Caco-2 (cell line): Measurements from ENCODE around the gene AFMID. TPM values are rescaled to one million over a fixed set of nuclear protein-coding genes. Genes with fewer than 3 reads are reported as not detected.

Source experiments
- BruUV-seq: library from RNA; stranded (reverse); fragments of 400-500 nt; replicated peaks from 2 replicates; lab custom pipeline; 2021; lab: Mats Ljungman, UMichigan
- CTCF ChIA-PET: fragments of 300-600 bp; sonication (Branson Sonifier 250); formaldehyde crosslinking; loops from one replicate; lab custom pipeline; 2022; ENCODE audit warnings: antibody characterized with exemption; lab: Charles Lee
- POLR2A ChIA-PET: fragments of 300-600 bp; sonication (Branson Sonifier 250); formaldehyde crosslinking; loops from one replicate; lab custom pipeline; 2022; ENCODE audit warnings: antibody characterized with exemption; lab: Charles Lee
- DNase-seq, 2 experiments: peaks; one replicate each; pipeline versions ENCODE4 v3.0.0 to v3.0.0-alpha.2; 2020 to 2022
- H3K27me3 ChIP-seq: replicated peaks from 2 replicates; pipeline ENCODE4 v1.6.0; 2011; ENCODE audit warnings: low read length; ENCODE audit not compliant: control insufficient read depth, insufficient read depth
- H3K36me3 ChIP-seq: 2 replicates; pipeline ENCODE4 v1.5.1; 2011; ENCODE audit warnings: low read length; ENCODE audit not compliant: control insufficient read depth, insufficient read depth
- H3K4me1 ChIP-seq: fragments of 250-450 bp; sonication (Bioruptor Pico); 2 replicates; pipeline ENCODE4 v1.5.1; 2020; ENCODE audit warnings: mild to moderate bottlenecking
- H3K4me3 ChIP-seq: 2 replicates; pipeline ENCODE4 v1.5.1; 2011; ENCODE audit warnings: low read depth, mild to moderate bottlenecking, control low read depth, low read length
- H3K9me3 ChIP-seq: fragments of 250-450 bp; sonication (Bioruptor Pico); 2 replicates; pipeline ENCODE4 v1.5.1; 2020; ENCODE audit warnings: mild to moderate bottlenecking, moderate library complexity
- H3K27ac Mint-ChIP-seq: one replicate; pipeline ENCODE4 v1.8.0; 2022; ENCODE audit warnings: mixed read lengths; ENCODE audit not compliant: unreplicated experiment
- H3K27me3 Mint-ChIP-seq: one replicate; pipeline ENCODE4 v1.8.0; 2022; ENCODE audit warnings: mixed read lengths; ENCODE audit not compliant: insufficient read depth, unreplicated experiment
- H3K36me3 Mint-ChIP-seq: one replicate; pipeline ENCODE4 v1.8.0; 2022; ENCODE audit warnings: mild to moderate bottlenecking, mixed read lengths; ENCODE audit not compliant: insufficient read depth, unreplicated experiment
- H3K4me1 Mint-ChIP-seq: one replicate; pipeline ENCODE4 v1.8.0; 2022; ENCODE audit warnings: low read depth, mixed read lengths; ENCODE audit not compliant: unreplicated experiment
- H3K4me3 Mint-ChIP-seq: one replicate; pipeline ENCODE4 v1.8.0; 2022; ENCODE audit warnings: mild to moderate bottlenecking, moderate library complexity, mixed read lengths; ENCODE audit not compliant: unreplicated experiment
- H3K9me3 Mint-ChIP-seq: one replicate; pipeline ENCODE4 v1.8.0; 2022; ENCODE audit warnings: mixed read lengths; ENCODE audit not compliant: unreplicated experiment
- intact Hi-C: fragments of 100-400 bp; cut with micrococcal nuclease; formaldehyde crosslinking; loops from one replicate; pipeline ENCODE4 v1.10.0; 2022; ENCODE audit not compliant: unreplicated experiment
- total RNA-seq: library from RNA; stranded (reverse); gene quantifications from 2 replicates; pipeline ENCODE4 v1.2.3, GENCODE V29; 2022
- TF ChIP-seq, protein P1 (sequence below), 2 experiments: fragments of 200-600 bp in 1 of 2; IDR thresholded peaks; 1 replicate in 1 of 2; 2 replicates in 1 of 2; pipeline versions ENCODE4 v1.5.1 to v1.8.0; 2011 to 2022; ENCODE audit warnings: antibody characterized with exemption in 1 of 2, control low read depth in 1 of 2, inconsistent platforms in 1 of 2, low read depth in 1 of 2, low read length in 1 of 2, mild to moderate bottlenecking in 1 of 2, moderate library complexity in 1 of 2; ENCODE audit not compliant: insufficient read depth in 1 of 2, severe bottlenecking in 1 of 2, unreplicated experiment in 1 of 2

Gene AFMID
- total RNA-seq, 1 experiment from 2014 or later: 83.0 TPM

- no TSS peak for BruUV-seq
- Mint-ChIP-seq H3K36me3 (peaks cover 6% of the 10 kb centered on the region), H3K4me3 (no peak overlapping the region), H3K27me3 (no peaks in the 10 kb centered on the region), H3K27ac (no peak overlapping the region), H3K9me3 (no peaks in the 10 kb centered on the region), H3K4me1 (no peaks in the 10 kb centered on the region)
- H3K4me1 ChIP-seq: no peaks in the 10 kb centered on the region
- H3K27me3 ChIP-seq: no peaks in the 10 kb centered on the region
- ChIA-PET POLR2A (interaction anchor here (0.5 kb wide), 1 partner anchor 108 kb away, joined by 8 read pairs; no protein-coding TSS in a partner anchor), CTCF (no interaction called here)
- no peak for DNase-seq
- intact Hi-C loops: no loop called here
- H3K36me3 ChIP-seq: no peaks in the 10 kb centered on the region; the same call in none of the 2 replicates
- no peaks in the 10 kb centered on the region for H3K9me3 ChIP-seq
- no peak overlapping the region for H3K4me3 ChIP-seq
- TF ChIP-seq, protein P1, sequence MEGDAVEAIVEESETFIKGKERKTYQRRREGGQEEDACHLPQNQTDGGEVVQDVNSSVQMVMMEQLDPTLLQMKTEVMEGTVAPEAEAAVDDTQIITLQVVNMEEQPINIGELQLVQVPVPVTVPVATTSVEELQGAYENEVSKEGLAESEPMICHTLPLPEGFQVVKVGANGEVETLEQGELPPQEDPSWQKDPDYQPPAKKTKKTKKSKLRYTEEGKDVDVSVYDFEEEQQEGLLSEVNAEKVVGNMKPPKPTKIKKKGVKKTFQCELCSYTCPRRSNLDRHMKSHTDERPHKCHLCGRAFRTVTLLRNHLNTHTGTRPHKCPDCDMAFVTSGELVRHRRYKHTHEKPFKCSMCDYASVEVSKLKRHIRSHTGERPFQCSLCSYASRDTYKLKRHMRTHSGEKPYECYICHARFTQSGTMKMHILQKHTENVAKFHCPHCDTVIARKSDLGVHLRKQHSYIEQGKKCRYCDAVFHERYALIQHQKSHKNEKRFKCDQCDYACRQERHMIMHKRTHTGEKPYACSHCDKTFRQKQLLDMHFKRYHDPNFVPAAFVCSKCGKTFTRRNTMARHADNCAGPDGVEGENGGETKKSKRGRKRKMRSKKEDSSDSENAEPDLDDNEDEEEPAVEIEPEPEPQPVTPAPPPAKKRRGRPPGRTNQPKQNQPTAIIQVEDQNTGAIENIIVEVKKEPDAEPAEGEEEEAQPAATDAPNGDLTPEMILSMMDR (IDR thresholded peaks at IDR 0.05; ENCODE audit: insufficient read depth in 1 of 2, low read depth in 1 of 2, low read length in 1 of 2, severe bottlenecking in 1 of 2, unreplicated experiment in 1 of 2): no peak
These were observed 21.3 kb downstream of the AFMID start for GRCh38 chr17:78208486-78208885.

DNA sequence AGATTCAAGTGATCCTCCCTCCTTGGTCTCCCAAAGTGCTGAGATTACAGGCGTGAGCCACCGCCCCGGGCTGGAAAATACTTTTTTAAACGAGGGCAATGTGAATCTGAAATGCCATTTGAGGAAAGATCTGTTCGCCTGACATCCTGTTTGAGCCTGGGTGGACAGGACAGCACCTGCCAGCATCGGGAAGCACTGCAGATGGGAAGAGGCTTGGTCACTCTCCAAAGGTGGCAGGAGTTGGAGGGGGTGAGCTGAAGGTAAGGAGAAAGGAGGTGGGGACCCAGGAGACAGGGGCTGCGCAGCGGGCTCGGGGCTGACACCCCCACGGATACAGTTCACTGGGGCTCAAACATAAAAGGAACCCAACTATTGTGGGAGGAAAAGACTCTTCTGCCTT, 22.9 kb downstream of the AFMID start:
- Mint-ChIP-seq H3K36me3 (peaks cover 12% of the 10 kb centered on the region), H3K4me3 (no peak overlapping the region), H3K27me3 (no peaks in the 10 kb centered on the region), H3K4me1 (no peaks in the 10 kb centered on the region), H3K27ac (no peak overlapping the region), H3K9me3 (no peaks in the 10 kb centered on the region)
- no TSS peak for BruUV-seq
- Histone ChIP-seq H3K27me3 (no peaks in the 10 kb centered on the region), H3K4me3 (no peak overlapping the region), H3K9me3 (no peaks in the 10 kb centered on the region), H3K36me3 (no peaks in the 10 kb centered on the region; the same call in none of the 2 replicates), H3K4me1 (no peaks in the 10 kb centered on the region)
- intact Hi-C loops: no loop called here
- TF ChIP-seq, protein P1 (IDR thresholded peaks at IDR 0.05; ENCODE audit: insufficient read depth in 1 of 2, low read depth in 1 of 2, low read length in 1 of 2, severe bottlenecking in 1 of 2, unreplicated experiment in 1 of 2): no peak
- no peak for DNase-seq
- POLR2A ChIA-PET: no interaction called here
- CTCF ChIA-PET: no interaction called here

GRCh38 chr17:78211032-78211431, 23.9 kb downstream of the AFMID start:
- ChIA-PET POLR2A (no interaction called here), CTCF (no interaction called here)
- Mint-ChIP-seq H3K4me3 (no peak overlapping the region), H3K27me3 (no peaks in the 10 kb centered on the region), H3K9me3 (no peaks in the 10 kb centered on the region), H3K36me3 (peaks cover 17% of the 10 kb centered on the region), H3K27ac (no peak overlapping the region), H3K4me1 (no peaks in the 10 kb centered on the region)
- H3K27me3 ChIP-seq: no peaks in the 10 kb centered on the region
- no peak overlapping the region for H3K4me3 ChIP-seq
- no peak for DNase-seq
- no peaks in the 10 kb centered on the region; the same call in none of the 2 replicates for H3K36me3 ChIP-seq
- intact Hi-C loops: no loop called here
- no TSS peak for BruUV-seq
- H3K9me3 ChIP-seq: no peaks in the 10 kb centered on the region
- TF ChIP-seq, protein P1 (IDR thresholded peaks at IDR 0.05; ENCODE audit: insufficient read depth in 1 of 2, low read depth in 1 of 2, low read length in 1 of 2, severe bottlenecking in 1 of 2, unreplicated experiment in 1 of 2): no peak
- H3K4me1 ChIP-seq: no peaks in the 10 kb centered on the region
